H54 (cell line): ENCODE data around the gene KLRG1.

Experiments used
- DNase-seq: peaks from one replicate; pipeline ENCODE4 v3.0.0; 2011; ENCODE audit warnings: low spot score, mixed read lengths; ENCODE audit not compliant: insufficient read length
- FAIRE-seq: peaks from 3 replicates; lab custom pipeline; 2011; peaks lifted over from hg19 to GRCh38; lab: Jason Lieb, UNC
- POLR2A ChIP-seq: IDR thresholded peaks from 2 replicates; pipeline ENCODE4 v1.6.1; 2011; ENCODE audit warnings: low read depth, mild to moderate bottlenecking, low read length

Gene KLRG1

DNA sequence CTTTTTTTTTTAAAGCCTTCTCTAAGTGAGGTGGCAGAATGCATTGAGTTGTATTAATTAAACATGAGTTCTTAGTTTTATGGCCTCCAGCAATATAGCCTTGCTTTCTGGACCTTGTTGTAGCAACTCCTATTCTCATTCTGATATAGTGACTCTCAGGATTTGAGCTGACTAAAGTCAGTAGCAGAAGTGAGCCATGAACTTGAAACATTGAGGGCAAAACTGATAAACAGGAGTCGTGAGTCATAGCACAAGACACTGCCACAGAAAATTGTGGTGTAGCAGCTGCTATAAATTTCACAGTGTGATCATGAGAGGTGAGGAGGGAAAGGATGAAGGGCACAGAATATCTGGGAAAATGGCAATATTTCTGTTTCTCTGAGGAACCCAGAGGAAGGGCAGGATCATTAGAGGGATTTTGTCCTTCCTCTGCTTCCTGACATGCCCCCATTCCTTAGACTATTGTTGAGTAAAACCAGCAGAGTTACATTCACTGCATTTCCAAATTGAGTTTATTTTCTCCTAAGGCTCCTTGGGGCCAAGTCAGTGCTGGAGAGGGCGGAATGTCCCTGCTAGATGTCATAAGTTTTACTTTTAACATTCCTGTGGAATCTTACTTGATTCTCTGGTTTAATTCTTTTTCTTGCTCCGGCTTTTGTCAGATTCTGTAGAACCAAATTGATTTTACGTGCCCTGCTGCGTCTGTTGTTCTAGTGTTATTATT is 7.5 kb downstream of the KLRG1 start:
- no peak for TF ChIP-seq POLR2A
- no peak for FAIRE-seq

DNA sequence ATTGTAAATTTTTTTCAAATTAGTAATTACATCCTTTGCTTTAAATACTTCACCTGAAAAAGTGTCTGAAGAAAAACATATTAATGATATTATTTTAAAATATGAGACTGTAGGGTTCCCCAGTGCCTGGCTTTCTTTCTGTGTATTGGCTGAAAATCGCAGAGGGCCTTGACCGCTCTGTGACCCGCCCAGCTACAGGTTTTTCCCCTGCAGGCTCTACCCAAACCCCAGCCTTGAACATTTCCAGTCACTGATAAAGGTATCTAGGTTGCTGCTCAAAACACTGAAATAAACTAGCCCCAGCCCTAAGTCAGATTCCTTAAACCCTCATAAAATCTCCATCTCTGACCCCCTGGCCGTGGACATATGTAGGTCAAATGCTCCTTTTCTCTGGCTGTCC is 11.9 kb downstream of the KLRG1 start:
- no peak for FAIRE-seq
- TF ChIP-seq POLR2A, result no peak
- no peak for DNase-seq

More for the DNA sequence above, 7.5 kb downstream of the KLRG1 start:
- DNase-seq, result peak; percentile 5

DNA sequence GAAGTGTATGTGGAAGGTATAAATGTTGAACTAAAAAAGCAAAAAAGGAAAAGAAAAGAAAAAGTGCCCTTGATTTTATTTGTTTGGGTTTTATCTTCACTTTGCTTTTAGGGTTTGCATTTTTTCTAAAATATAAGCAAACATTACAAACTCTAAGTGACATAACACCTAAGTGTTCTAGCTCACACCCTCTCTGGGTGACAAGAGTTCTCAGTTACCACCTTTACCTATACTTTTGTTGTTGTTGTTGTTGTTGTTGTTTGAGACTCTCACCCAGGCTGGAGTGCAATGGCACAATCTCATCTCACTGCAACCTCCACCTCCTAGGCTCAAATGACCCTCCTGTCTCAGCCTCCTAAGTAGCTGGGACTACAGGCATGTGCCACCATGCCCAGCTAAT is 13.0 kb downstream of the KLRG1 start:
- FAIRE-seq, result no peak
- DNase-seq, result no peak
- TF ChIP-seq POLR2A, result no peak

DNA sequence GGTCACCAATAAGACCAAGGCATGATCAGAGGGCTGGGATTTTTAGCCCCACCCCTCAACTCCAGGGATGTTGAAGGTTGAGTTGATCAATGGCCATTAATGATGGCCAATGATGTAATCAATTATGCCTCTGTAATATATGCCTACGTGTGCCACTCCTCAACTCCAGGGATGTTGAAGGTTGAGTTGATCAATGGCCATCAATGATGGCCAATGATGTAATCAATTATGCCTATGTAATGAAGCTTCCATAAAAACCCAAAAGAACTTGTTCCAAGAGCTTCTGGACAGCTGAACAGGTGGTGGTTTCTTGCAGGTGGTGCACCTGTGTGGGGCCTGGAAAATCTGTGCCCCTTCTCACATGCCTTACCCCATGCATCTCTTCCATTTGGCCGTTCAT is 33.2 kb downstream of the KLRG1 start:
- FAIRE-seq (no peak), DNase-seq (no peak)
- no peak for TF ChIP-seq POLR2A

DNA sequence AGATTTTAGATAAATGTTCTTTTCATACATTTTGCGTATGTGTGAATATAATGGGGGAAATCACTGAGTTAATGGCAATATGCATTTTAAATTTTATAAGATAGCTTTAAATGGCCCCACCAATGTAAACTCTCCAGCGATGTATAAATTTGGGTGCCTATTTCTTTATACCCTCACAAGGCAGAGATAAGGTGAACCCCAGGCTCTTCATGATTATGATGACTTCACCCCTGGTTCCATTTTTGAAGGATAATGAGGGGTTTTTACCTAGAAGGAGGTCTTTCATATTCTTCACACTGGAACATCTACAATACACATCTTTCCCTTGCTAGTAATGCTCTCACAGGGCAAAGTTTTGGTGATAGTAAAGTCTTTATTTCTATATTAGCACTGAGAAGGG is 35.2 kb downstream of the KLRG1 start:
- DNase-seq (no peak), FAIRE-seq (no peak)
- no peak for TF ChIP-seq POLR2A

DNA sequence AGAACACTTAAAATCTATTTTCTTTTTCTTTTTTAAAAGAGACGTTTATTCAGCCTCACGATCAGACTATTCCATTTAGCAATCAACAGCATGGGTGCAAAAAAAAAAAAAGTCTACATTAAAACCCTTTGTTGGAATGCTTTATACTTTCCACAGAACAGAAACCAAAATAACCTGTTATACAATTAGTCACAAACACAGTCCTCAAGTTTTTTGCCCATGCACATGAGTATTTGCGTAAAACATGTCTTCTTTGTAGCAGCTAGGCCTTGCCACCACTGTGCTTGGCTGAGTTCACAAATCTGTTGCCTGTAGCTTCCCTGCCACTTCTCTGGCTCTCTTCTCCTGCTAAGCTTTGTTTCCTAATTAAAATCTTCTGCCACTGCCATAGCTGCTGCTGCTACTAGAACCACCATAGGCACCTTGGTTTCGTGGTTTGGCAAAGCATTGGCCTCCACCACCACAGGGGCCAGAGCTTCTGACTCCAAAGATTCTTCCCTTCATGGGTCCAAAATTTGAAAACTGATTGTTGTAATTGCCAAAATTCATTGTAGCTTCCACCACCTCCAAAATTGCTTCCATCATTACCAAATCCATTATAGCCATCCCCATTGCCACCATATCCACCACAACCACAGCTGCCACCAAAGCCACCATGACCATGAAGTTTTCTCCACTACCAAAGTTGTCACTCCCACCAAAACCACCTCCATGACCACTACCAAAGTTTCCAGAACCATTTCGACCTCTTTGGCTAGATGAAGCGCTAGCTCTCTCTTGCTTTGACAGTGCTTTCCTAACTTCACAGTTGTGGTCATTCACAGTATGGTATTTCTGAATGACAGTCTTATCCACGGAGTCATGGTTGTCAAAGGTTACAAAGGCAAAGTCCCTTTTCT is 38.1 kb downstream of the KLRG1 start:
- FAIRE-seq (no peak), DNase-seq (no peak)
- TF ChIP-seq POLR2A, result no peak

DNA sequence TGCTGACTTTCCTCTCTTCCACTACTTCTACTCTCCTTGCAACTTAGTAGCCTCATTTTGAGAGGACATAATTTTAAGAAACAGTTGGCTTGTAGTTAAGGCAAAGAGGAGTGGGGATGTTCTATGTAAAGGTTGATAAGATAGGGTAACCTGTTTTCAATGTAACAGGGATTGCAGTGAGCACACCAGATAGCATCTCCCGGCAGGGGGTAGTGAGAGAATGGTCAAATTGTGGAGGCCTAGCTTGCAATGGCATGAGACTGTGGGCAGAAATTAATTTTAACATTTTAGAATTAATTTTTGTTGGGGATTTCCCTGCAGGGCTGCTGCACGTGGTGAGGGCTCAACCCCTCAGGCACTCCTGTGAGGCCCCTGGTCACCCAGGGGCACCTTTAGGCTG is 41.4 kb downstream of the KLRG1 start:
- no peak for DNase-seq
- no peak for FAIRE-seq
- no peak for TF ChIP-seq POLR2A

DNA sequence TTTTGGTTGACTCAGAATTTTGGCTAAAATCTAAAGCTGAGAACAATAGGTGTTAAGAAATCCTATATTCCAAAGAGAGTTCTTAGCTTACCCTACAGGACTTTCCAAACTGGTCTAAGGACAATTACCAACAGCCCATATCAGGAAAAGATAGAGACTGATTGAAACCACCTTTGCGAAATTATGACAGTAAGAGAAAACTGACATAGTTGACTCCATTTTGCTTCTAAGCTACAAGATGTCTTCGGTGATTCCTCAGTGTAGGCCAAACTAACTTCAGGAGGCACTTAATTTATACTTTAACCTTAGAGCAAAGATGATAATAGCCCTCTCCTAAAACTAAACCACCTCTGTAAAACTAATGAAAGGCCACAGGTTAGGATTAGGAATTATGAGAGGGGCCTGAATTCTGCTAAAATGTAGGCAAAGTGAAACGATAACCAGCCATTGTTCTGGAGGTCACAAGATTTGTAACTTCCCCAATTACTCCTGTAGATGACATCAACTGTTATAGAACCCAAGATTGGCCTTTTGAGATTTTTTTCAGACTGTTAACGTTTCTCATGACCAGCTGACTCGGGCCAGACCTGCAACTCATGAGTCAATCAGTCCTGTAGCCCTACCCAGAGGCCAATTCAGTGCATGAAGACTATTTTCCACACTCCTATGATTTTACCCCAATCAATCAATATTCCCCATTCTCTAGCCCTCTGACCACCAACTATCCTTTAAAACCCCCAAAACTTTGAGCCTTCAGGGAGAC is 43.0 kb downstream of the KLRG1 start:
- FAIRE-seq, result no peak
- no peak for DNase-seq
- TF ChIP-seq POLR2A, result no peak

DNA sequence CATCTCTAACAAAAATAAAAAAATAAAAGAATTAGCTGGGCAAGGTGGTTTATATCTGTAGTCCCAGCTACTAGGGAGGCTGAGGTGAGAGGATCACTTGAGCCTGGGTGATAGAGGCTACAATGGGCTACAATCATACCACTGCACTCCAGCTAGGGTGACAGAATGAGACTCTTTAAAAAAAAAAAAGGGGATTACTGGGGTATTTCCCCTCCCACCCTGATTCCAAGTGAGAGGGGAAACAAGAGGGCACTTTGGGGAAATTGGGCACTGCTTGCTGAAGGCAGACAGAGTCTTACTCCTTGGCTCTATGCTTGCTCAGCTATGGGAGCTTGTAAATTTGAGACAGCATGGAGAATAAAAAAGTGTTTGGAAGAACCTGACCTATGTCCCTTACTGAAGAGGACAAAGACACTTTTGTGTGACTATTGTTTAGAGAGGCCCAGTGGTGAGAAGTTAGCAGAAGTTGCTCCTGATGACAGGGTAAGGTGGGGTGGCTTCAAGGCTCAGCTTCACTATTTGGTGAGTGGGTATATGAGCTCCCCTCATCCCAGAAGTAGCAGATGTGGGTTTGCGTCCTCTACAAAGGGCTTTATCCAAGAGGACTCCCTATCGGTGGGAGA is 44.0 kb downstream of the KLRG1 start:
- DNase-seq (no peak), FAIRE-seq (no peak)
- TF ChIP-seq POLR2A, result no peak

DNA sequence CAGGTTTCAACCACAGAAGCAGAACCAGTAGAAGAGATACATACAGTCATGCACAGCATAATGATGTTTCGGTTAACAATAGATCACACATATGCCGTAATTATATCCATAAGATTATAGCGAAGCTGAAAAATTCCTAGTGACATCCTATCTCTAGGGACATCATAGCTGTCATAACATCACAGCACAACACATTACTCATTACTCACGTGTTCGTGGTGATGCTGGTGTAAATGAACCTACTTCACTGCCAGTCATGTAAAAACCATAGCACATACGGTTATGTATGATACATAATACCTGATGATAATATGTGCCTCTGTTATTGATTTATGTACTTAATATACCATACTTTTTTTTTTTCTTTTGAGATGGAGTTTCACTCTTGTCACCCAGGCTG is 44.7 kb downstream of the KLRG1 start:
- TF ChIP-seq POLR2A, result no peak
- no peak for DNase-seq
- no peak for FAIRE-seq

DNA sequence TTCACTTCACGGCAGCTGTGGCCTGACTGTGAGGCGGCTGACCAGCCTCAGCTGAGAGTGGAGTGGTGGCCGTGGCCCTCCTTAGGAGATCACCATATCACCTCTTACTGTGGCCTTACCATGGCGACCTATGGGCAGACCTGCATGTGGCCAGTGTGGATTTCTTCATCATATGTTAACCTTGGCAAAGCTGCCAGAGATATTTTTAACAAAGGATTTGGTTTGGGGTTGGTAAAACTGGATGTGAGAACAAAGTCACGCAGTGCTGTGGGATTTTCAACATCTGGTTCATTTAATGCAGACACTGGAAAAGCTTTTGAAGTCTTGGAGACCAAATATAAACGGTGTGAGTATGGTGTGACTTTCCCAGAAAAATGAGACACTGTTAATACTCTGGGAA is 46.9 kb downstream of the KLRG1 start:
- no peak for DNase-seq
- TF ChIP-seq POLR2A, result no peak
- FAIRE-seq, result no peak

DNA sequence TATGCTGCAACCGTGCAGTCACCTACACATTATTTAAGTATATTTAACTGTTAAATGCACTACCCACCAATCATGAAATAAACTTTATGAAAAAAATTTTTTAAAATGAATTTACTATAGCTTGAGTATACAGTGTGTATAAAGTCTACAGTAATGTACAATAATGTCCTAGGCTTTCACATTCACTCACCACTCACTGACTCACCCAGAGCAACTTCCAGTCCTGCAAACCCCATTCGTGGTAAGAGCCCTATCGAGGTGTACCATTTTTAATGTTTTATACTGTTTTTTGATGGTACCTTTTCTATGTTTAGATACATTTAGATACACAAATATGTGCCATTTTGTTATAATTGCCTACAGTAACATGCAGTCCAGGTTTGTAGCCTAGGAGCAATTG is 48.1 kb downstream of the KLRG1 start:
- FAIRE-seq (no peak), DNase-seq (no peak)
- TF ChIP-seq POLR2A, result no peak

DNA sequence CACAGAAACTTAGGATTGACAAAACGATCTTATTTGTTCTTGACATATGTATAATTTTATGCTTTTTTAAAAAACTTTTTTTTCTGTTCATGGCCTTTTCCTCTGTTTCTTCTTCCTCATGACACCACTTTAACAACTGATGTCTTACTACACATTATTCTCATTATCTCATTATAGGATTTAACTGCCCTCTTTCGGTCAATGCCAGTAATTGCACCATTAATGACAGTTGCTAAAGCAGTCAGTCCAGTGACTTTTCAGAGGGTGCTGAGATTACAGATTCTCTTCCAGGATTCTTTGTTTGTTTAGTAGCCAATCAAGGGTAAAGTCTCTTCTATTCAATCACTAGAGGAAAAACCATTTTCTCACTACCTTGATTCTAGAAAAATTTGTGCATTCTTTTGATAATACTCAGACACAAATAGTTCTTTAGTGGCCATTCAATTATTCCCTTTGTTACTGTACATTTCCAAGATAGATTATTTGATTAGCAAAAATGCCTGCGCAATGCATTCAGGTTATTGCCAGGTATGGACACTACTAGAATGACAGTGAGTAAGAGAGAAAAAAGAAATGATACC is 50.1 kb downstream of the KLRG1 start:
- FAIRE-seq (peak; percentile 90), DNase-seq (peak; percentile 19)
- no peak for TF ChIP-seq POLR2A
